AG04450 (cell line): ENCODE measurements around the gene SAA4. TPM values are rescaled to one million over a fixed set of nuclear protein-coding genes. Genes with fewer than 3 reads are reported as not detected.

Experiments
- CTCF ChIA-PET: fragments of 300-600, 350-600 bp; formaldehyde crosslinking; extraction: SDS; loops from one replicate; lab custom pipeline; 2022; ENCODE audit warnings: antibody characterized with exemption, inconsistent platforms; lab: Charles Lee
- POLR2A ChIA-PET: fragments of 350-600 bp; formaldehyde crosslinking; extraction: SDS; loops from one replicate; lab custom pipeline; 2021; ENCODE audit warnings: antibody characterized with exemption, inconsistent platforms; lab: Yijun Ruan, JAX
- DNase-seq: peaks from one replicate; pipeline ENCODE4 v3.0.0-alpha.2; 2011; ENCODE audit warnings: low read depth, low spot score
- H3K27ac ChIP-seq: one replicate; pipeline ENCODE4 v1.5.1; 2012; ENCODE audit warnings: low read depth, low read length, control low read depth
- H3K27me3 ChIP-seq: one replicate; pipeline ENCODE4 v1.6.0; 2012; ENCODE audit warnings: low read length; ENCODE audit not compliant: control insufficient read depth, insufficient read depth
- H3K4me3 ChIP-seq: 2 replicates; pipeline ENCODE4 v1.5.1; 2011; ENCODE audit warnings: mild to moderate bottlenecking, low read depth, low read length, control low read depth
- H3K9me3 ChIP-seq: 2 replicates; pipeline ENCODE4 v1.5.1; 2012; ENCODE audit warnings: low read length; ENCODE audit not compliant: control insufficient read depth, insufficient read depth
- polyA plus RNA-seq: library from polyadenylated mRNA; depleted of rRNA; stranded (reverse); fragments of >200 nt; gene quantifications from 2 replicates; pipeline ENCODE4 v1.2.3, GENCODE V29; 2011
- TF ChIP-seq, protein P1 (sequence below): IDR thresholded peaks from 2 replicates; pipeline ENCODE4 v1.5.1; 2011; ENCODE audit warnings: low read depth, low read length, control low read depth, inconsistent platforms

The SAA4 gene
- polyA plus RNA-seq, 1 experiment, result not detected

DNA sequence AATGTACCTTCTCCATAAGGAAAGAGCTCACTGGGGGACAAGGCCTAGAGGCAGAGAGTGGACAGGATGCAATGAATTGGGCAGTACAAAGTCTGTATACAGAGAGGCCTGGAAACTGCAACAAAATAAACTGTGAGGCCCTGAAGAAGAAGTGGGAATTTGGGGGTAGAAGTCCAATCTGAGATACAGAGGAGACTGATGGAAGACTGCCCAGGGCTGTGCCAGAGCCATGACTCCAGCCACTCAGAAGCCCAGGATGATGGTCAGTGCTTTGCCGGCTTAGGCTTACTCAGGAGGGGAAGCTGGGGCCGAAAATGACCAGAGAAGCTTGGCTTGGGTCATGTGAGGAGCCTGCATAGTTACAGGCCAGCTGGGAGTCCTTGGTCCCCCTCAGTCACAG lies 5.7 kb downstream of the SAA4 start:
- CTCF ChIA-PET, result interaction anchor here (0.5 to 1.6 kb wide), 2 partner anchors 13 to 261 kb away, joined by 3 to 7 read pairs; no protein-coding TSS in a partner anchor

GRCh38 chr11:18229501-18229900 lies 7.1 kb downstream of the SAA4 start:
- no peaks in the 10 kb centered on the region for H3K9me3 ChIP-seq
- no peak for DNase-seq
- TF ChIP-seq, protein P1, sequence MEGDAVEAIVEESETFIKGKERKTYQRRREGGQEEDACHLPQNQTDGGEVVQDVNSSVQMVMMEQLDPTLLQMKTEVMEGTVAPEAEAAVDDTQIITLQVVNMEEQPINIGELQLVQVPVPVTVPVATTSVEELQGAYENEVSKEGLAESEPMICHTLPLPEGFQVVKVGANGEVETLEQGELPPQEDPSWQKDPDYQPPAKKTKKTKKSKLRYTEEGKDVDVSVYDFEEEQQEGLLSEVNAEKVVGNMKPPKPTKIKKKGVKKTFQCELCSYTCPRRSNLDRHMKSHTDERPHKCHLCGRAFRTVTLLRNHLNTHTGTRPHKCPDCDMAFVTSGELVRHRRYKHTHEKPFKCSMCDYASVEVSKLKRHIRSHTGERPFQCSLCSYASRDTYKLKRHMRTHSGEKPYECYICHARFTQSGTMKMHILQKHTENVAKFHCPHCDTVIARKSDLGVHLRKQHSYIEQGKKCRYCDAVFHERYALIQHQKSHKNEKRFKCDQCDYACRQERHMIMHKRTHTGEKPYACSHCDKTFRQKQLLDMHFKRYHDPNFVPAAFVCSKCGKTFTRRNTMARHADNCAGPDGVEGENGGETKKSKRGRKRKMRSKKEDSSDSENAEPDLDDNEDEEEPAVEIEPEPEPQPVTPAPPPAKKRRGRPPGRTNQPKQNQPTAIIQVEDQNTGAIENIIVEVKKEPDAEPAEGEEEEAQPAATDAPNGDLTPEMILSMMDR, result no peak
- H3K27me3 ChIP-seq, result no peaks in the 10 kb centered on the region
- H3K27ac ChIP-seq, result no peak overlapping the region
- H3K4me3 ChIP-seq, result no peak overlapping the region
- ChIA-PET CTCF (interaction anchor here (2.2 kb wide), 1 partner anchor 14 kb away, joined by 6 read pairs; no protein-coding TSS in a partner anchor), POLR2A (no interaction called here)

More for the DNA sequence above, 5.7 kb downstream of the SAA4 start:
- POLR2A ChIA-PET, result no interaction called here
- Histone ChIP-seq H3K9me3 (no peaks in the 10 kb centered on the region), H3K4me3 (no peak overlapping the region), H3K27me3 (no peaks in the 10 kb centered on the region), H3K27ac (no peak overlapping the region)
- TF ChIP-seq, protein P1, result no peak
- no peak for DNase-seq

GRCh38 chr11:18225913-18226312 lies 10.7 kb downstream of the SAA4 start:
- POLR2A ChIA-PET, result no interaction called here
- TF ChIP-seq, protein P1, result no peak

DNA sequence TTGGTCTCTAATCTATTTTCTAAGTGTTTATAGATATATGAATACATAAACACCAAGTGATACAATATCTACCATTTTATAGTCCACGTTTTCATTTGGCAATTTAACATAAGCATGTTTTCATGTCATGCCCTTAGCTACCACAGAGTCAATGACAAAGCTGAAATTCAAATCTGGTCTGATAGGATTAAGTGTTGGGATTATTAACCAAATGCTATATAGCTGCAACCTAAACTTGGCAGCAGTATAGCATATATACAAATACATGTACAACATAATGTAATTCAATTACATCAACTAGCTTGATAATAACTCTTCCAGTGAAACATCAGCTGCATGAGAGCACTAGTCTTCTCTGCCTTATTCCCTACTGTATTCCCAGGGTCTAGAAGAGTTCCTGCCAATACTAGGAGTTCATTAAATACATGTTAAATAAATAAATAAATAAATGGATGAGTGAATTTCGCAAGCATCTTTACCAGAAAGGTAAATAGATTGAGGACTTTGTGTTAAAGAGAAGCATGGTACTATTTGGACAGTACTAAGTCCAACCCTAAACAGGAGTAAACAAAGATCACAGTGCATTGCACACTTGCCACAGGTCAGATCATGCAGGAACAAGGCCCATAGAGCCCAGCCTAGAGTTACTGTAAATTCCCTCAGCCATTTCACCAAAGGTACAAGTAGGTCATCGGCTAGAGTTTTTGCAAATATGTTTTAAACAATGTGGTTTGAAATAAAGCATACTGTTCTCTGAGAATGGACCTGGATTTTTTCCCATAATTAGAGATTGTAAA lies 12.8 kb downstream of the SAA4 start:
- Histone ChIP-seq H3K27ac (no peak overlapping the region), H3K27me3 (no peaks in the 10 kb centered on the region), H3K4me3 (no peak overlapping the region), H3K9me3 (no peaks in the 10 kb centered on the region)
- TF ChIP-seq, protein P1, result no peak
- CTCF ChIA-PET, result interaction anchor here (1.0 kb wide), 1 partner anchor 20 kb away, joined by 5 read pairs; no protein-coding TSS in a partner anchor
- DNase-seq, result no peak
- POLR2A ChIA-PET, result no interaction called here

More at GRCh38 chr11:18225913-18226312, 10.7 kb downstream of the SAA4 start:
- Histone ChIP-seq H3K27ac (no peak overlapping the region), H3K27me3 (no peaks in the 10 kb centered on the region), H3K4me3 (no peak overlapping the region), H3K9me3 (no peaks in the 10 kb centered on the region)
- DNase-seq, result no peak
- CTCF ChIA-PET, result no interaction called here

- DNase-seq, result no peak
- CTCF ChIA-PET, result interaction anchor here (1.0 kb wide), 1 partner anchor 21 kb away, joined by 5 read pairs; no protein-coding TSS in a partner anchor
- Histone ChIP-seq H3K4me3 (no peak overlapping the region), H3K9me3 (no peaks in the 10 kb centered on the region), H3K27ac (no peak overlapping the region), H3K27me3 (no peaks in the 10 kb centered on the region)
- POLR2A ChIA-PET, result no interaction called here
- TF ChIP-seq, protein P1, result no peak
These were observed 13.7 kb downstream of the SAA4 start for GRCh38 chr11:18222814-18223421.
